Measurements from ENCODE around the gene SERTAD2.

The SERTAD2 gene

DNA sequence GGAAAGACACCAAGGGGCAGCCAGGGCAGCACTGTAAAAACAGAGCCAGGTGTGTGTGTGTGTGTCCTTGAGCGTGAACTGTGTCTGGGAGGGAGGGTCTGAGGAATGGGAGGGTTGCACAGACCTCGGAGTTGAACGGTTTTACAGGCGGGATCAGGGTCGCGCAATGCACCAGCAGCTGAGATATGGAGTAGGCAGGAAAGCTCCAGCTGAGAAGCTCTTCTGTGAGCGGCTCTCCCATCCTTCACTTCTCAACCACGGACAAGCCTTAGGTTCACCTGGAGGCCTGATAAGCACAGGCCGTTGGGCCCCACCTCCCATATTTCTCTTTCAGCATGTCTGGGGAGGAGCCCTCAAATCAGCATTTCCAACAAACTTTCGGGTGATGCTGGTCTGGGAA lies 12.1 kb downstream of the SERTAD2 start:
- DNase-seq (ENCODE audit: low read depth), result no peak
- TF ChIP-seq, protein P1, sequence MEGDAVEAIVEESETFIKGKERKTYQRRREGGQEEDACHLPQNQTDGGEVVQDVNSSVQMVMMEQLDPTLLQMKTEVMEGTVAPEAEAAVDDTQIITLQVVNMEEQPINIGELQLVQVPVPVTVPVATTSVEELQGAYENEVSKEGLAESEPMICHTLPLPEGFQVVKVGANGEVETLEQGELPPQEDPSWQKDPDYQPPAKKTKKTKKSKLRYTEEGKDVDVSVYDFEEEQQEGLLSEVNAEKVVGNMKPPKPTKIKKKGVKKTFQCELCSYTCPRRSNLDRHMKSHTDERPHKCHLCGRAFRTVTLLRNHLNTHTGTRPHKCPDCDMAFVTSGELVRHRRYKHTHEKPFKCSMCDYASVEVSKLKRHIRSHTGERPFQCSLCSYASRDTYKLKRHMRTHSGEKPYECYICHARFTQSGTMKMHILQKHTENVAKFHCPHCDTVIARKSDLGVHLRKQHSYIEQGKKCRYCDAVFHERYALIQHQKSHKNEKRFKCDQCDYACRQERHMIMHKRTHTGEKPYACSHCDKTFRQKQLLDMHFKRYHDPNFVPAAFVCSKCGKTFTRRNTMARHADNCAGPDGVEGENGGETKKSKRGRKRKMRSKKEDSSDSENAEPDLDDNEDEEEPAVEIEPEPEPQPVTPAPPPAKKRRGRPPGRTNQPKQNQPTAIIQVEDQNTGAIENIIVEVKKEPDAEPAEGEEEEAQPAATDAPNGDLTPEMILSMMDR (conservative IDR thresholded peaks at IDR 0.05; ENCODE audit: low read depth, low read length), result no peak
- no peak overlapping the region for H3K4me3 ChIP-seq (ENCODE audit: low read length)

DNA sequence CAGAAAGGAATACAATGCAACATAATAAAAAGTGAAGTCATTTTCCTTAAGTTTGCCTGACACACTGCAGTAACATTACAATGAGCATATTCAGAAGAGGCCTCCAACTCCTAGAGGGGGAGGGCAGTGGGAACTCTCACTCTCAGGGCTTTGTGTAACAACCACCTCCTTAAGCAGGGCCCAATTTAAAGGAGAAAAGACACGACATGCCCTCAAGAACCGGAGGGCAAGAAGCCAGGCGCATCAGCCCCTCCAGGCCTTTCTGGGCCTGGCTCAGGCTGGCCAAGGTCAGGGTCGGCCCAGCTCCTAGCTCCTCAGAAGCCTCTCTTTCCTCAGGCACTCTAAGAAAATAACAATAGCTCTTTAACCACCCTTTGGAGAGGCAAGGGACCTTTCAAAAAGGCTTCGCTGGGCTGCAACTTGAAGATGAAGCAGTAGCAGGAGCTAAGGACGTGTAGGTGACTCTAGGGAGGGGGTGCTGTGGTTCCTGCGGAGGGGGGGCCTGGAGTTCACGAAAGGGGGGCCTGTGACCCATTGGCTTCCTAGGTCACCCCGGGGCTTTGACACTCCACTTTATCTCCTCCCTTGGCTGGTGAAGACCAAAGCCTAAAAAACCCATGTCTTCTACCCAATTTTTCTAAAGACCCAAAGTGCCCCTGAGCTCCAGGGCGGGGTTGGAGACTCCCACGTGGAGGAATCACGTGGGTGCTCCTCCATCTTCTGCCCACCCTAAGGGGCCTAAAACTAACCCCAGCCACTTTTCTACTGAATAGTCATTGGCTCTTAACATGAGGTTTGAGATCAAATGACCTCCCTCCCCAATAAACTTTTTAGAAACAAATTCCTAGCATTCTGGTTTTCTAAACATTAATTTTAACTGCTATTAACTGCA lies 13.3 kb downstream of the SERTAD2 start:
- DNase-seq (ENCODE audit: low read depth), result no peak
- TF ChIP-seq, protein P1 (conservative IDR thresholded peaks at IDR 0.05; ENCODE audit: low read depth, low read length), result no peak
- no peak overlapping the region for H3K4me3 ChIP-seq (ENCODE audit: low read length)

DNA sequence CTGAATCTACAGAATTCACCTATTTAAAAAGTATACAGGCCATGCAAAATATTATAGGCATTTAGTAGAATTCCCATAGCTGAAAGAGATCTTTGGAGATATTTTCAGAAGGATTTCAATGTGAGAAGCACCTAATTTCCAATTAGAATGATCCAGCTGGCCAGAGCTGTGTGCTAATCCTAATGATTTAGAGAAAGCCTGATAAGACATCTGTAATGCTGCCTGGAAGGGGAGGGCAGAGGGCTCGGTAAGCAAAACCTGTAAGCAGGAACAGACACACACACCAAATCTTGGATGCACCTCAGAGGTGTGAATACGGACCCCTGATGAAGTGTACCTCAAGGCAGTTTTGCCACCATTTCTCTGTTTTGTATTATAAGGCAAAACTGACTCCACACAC lies 14.0 kb downstream of the SERTAD2 start:
- H3K4me3 ChIP-seq (ENCODE audit: low read length), result no peak overlapping the region
- DNase-seq (ENCODE audit: low read depth), result no peak
- TF ChIP-seq, protein P1 (conservative IDR thresholded peaks at IDR 0.05; ENCODE audit: low read depth, low read length), result no peak

DNA sequence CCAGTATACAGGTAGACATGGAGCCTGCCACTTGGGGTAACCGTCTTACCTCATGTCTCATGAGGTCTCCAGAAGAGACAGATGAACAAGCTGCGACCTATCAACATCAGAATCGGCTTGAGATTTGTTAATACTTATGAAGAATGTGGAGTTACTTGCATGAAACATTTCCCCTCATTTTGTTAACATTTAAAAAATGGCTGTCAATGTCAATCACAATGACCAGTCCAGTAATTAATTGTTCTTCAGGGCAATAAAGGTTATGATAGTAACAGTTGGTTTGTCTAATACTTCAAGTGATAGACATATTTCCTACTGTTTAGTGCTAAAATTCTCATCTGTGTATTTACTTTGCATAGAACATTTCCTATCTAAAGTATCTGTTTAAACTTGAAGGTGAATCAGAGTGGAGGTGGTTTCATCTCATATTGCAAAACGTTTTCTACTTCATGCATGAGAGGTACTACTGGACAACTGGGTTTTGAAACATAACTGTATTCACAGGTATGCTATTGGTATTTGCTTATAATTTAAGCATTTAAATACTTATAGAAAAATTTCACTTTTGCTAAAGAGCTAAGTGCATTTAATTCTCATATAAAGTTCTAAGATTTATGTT lies 15.1 kb downstream of the SERTAD2 start:
- TF ChIP-seq, protein P1 (conservative IDR thresholded peaks at IDR 0.05; ENCODE audit: low read depth, low read length), result no peak
- no peak overlapping the region for H3K4me3 ChIP-seq (ENCODE audit: low read length)
- DNase-seq (ENCODE audit: low read depth), result no peak

DNA sequence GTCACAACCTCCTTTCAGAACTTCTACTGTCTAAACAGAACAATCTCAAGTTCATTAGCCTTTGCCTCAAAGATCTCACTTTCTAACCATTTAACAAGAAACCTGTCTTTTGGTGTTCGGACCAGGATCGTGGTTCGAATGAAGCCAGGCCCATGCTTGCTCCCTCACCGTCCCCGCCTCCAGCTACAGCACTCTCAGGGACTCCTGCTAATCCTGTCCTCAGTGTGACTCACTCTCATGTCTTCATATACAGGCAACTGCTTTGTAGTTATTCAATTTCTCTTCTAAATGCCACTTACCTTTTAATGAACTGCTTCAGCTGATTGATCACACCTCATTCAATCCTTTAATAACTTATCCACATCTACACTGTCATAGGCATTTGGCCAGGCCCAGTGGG lies 15.8 kb downstream of the SERTAD2 start:
- TF ChIP-seq, protein P1 (conservative IDR thresholded peaks at IDR 0.05; ENCODE audit: low read depth, low read length), result no peak
- no peak for DNase-seq (ENCODE audit: low read depth)
- H3K4me3 ChIP-seq (ENCODE audit: low read length), result no peak overlapping the region

DNA sequence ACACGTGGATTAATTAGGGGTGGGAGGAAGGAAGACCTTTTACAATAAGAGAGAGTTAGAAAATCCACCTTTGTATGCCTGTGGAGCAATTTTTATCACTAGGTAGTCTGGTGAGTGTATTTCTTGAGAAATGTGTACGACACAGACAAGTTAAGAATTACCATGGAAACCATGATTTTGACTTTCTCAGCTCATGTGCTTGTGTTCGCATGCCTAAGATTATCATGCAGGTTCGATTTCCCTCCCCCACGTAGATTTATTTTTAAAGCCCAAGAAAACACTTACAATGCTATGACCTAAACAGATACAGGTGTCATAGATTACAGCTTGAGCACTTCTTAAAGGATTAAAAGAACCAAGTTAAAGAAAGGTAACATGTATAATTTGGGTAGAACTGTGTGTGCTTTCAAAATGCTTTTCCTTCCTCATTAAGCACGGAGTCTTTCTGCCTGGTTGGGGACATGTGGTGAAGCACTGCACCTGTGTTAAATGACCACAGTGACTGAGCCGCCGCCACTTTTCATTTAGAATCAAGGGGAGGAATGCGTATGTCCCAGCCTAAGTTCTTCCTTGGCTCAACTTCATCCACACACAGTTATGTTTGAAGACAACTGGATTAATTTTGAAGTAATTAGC lies 16.6 kb downstream of the SERTAD2 start:
- DNase-seq (ENCODE audit: low read depth), result no peak
- no peak overlapping the region for H3K4me3 ChIP-seq (ENCODE audit: low read length)

More for the DNA sequence above, 16.6 kb downstream of the SERTAD2 start:
- TF ChIP-seq, protein P1 (conservative IDR thresholded peaks at IDR 0.05; ENCODE audit: low read depth, low read length), result no peak
